GM12892 (cell line): ENCODE data around the gene ANKRD13C.

ENCODE experiments used
- POLR2A ChIP-seq: IDR thresholded peaks from 2 replicates; pipeline ENCODE4 v1.6.1; 2011; ENCODE audit warnings: low read depth, low read length, control low read depth
- POLR2AphosphoS5 ChIP-seq: IDR thresholded peaks from 2 replicates; pipeline ENCODE4 v1.6.1; 2011; ENCODE audit warnings: low read depth, low read length, control low read depth

- TF ChIP-seq POLR2A: no peak
- no peak for TF ChIP-seq POLR2AphosphoS5
Measured at GRCh38 chr1:70311369-70311768, 43.2 kb downstream of the ANKRD13C start.
